Dermis blood vessel endothelial cell (primary cell): Measurements from ENCODE around the gene SLC38A10. TPM values are rescaled to one million over a fixed set of nuclear protein-coding genes. Genes with fewer than 3 reads are reported as not detected.
A peak's percentile ranks its signal among the peaks of the same experiment; 100 is the strongest.

Experiments
- DNase-seq: peaks from one replicate; pipeline ENCODE4 v3.0.0; 2010
- total RNA-seq: library from RNA; depleted of rRNA; stranded (reverse); fragments of >200 nt; gene quantifications from 2 replicates; pipeline ENCODE4 v1.2.3, GENCODE V29; 2014

SLC38A10 gene
- total RNA-seq, 1 donor from 2014 or later: 101 TPM

DNA sequence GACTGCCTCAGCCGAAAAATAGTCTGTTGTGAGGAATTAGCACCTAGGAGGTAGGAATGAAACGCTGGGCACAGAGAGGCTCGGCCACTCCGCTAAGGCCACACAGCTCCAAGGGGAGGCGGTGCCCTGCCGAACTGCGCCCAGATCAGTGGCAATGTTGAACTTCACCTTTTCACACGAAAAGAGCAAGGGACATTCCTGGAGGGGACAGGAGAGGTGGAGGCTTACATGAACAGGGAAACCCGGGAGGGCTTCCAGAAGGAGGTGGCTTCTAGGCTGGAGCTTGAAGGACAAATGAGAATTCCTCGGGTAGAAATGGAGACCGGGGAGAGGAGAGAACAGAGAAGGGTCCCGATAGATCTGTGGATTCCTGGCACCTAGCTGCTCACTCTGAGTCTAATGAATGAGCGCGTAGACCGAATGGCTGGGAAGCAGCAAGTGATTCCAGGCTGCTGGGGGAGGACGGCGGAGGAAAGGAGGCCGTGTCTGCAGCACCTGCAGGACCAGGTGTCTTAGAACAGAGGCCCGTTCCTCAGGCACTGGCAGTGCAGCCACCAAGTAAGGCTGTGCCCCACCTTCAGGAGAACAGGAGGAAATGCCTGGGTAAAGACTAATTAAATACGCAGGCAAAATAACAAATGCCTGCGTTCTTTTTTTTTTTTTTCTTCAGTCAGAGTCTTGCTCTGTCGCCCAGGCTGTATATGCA is 722 bp upstream of the SLC38A10 start:
- DNase-seq: peak; percentile 71

DNA sequence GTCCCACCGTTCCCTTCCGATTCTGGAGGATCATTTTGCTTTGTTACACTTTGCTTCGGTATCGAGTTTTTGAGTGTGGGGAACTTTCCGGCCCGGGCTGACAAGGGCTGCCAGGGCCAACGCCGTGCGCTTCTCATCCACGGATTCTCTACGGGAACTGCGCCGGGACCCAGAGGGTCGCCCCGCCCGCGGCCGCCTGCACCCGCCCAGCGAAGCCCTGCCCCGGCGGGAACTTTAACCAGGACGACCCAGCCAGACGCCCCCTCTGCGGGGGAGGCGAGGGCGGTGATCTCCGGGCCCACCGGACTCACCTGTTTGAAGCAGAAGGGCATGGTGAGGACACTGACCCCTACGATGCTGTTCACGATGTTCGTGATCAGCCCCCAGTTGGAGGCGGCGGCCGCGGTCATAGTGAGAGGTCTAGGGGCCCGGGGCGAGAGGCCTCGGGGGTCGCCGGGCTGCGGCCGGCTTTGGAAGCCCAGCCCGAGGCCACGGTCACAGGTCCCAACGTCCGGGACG is 536 bp downstream of the SLC38A10 start:
- peak; percentile 50 for DNase-seq

GRCh38 chr17:81292450-81292849 is 2.7 kb downstream of the SLC38A10 start:
- no peak for DNase-seq

GRCh38 chr17:81291662-81292061 is 3.4 kb downstream of the SLC38A10 start:
- DNase-seq: peak; percentile 80

GRCh38 chr17:81290230-81290629 is 4.9 kb downstream of the SLC38A10 start:
- no peak for DNase-seq

- DNase-seq: no peak
Measured at GRCh38 chr17:81289627-81290026, 5.5 kb downstream of the SLC38A10 start.

DNA sequence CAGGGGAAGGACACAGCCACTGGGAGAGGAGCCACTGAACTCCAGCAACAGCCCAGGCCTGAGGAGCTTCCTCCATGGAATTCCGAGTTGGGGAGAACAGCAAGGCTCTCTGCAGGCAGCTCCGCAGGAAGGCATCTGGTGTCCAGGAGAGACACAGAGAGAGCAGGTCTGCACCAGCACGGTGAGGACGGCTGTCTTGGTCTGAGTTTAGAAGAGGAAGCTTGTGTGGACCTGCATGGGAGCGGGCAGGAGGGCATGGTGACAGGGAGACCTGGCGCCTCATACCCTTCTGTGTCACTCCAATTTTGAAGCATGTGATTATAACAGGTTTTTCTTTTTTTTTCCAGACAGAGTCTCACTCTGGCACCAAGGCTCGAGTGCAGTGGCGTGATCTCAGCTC is 6.4 kb downstream of the SLC38A10 start:
- no peak for DNase-seq

GRCh38 chr17:81287741-81288430 is 7.2 kb downstream of the SLC38A10 start:
- DNase-seq: no peak

DNA sequence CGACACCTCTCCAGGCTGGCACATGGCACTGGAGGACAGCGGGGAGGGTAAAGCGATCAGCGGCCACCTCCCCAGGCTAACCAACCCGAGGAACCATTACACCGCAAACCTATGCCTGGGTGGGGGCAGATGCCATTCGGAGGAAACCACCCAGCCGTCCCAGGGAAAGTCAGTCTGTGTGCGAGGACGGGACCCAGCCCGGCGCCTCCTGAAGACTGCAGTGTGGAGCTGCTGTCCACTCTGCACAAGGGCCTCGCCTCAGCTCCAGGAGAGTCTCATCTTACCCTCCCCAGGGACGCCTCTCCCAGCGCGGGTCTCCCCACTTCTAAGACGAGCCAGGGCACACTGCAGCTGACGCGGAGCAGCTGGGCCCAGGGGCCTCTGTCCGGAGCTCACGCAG is 8.0 kb downstream of the SLC38A10 start:
- no peak for DNase-seq

- DNase-seq: no peak
Measured at GRCh38 chr17:81286491-81287145, 8.5 kb downstream of the SLC38A10 start.

- DNase-seq: peak; percentile 38
Measured at GRCh38 chr17:81285894-81286293, 9.2 kb downstream of the SLC38A10 start.

- peak; percentile 80 for DNase-seq
Measured at GRCh38 chr17:81285179-81285878, 9.8 kb downstream of the SLC38A10 start.

DNA sequence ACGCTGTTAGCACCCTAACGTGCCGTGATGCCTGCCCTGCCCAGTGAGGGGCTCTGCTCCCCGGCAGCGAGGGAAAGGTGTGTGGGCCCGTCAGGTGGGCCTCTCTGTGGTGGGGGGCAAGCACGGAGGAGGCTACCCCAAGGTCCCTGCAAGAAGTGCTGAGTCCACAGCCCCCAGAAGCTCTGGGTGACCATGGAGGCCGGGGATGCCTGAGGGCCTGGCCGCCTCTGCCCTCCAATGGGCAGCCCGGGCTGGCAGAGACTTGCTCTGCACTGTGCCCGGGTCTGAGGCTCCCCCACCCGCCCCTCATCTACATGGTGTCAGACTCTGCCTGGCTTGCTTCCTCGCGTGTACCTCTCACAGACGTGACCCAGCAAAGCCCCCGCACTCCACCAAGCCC is 12.2 kb downstream of the SLC38A10 start:
- DNase-seq: no peak

DNA sequence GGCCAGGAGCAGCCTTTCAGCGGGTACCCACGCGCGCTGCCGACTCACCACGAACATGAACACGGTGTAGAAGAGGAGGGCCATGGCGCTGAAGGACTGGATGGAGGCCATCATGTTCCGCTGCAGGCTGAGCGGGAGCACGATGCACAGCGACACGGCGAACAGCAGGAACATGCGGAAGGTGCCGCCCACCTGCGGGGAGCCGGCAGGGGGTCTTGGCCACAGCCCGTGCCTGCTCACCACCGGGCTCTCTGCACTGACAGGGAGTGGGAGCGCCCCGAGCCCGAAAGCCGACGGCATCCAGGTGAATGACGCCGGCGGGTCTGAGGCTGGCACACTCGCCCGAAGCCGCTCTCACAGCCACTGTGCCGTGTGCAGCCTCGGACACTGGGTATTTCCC is 13.0 kb downstream of the SLC38A10 start:
- DNase-seq: no peak

- DNase-seq: no peak
Measured at GRCh38 chr17:81280571-81280970, 14.5 kb downstream of the SLC38A10 start.

DNA sequence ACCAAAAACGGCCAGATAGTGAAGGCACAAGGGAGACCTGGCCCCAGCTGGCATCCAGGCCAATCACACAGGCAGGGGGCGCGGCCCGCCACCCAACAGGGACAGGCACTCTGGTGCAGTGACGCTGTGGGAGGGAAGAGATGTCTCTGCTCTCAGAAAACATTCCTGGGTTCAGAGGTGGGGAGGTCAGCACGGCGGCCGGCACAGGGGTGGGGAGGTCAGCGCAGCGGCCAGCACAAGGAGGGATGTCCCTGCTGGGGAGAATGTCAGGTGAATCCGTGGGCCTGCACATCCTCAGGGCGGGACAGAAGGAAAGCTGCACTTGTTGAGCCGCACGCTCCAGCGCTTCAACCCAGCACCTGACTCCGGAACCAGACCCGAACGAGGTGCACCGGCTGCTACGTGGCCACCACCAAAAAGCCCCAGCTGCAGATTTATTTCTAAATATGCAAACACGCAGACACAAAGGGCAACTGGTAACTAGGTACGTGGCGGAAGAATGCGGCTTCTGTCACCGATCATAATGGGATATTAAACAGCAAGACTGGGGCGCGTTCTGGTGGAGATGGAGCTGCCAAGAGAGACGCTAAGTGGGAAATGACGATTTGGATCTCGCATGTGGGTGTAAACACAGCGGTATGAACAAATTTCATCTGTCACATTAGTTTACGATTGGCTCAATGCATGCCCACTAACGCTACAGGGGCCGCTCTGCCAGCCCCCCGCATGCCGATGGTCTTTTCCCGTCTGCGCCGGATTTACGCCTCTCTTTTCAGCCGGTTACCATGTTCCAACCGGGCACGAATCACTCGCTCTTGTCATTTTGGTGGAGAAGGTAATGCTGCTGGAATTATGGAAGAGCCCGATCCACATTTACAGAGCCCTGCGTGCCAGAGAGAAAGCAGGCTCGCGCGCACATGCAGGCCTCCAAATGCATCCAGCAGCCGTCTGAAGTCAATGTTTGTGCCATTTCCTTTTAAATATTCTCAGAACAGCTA is 15.5 kb downstream of the SLC38A10 start:
- no peak for DNase-seq

- DNase-seq: no peak
Measured at GRCh38 chr17:81278831-81279230, 16.3 kb downstream of the SLC38A10 start.

DNA sequence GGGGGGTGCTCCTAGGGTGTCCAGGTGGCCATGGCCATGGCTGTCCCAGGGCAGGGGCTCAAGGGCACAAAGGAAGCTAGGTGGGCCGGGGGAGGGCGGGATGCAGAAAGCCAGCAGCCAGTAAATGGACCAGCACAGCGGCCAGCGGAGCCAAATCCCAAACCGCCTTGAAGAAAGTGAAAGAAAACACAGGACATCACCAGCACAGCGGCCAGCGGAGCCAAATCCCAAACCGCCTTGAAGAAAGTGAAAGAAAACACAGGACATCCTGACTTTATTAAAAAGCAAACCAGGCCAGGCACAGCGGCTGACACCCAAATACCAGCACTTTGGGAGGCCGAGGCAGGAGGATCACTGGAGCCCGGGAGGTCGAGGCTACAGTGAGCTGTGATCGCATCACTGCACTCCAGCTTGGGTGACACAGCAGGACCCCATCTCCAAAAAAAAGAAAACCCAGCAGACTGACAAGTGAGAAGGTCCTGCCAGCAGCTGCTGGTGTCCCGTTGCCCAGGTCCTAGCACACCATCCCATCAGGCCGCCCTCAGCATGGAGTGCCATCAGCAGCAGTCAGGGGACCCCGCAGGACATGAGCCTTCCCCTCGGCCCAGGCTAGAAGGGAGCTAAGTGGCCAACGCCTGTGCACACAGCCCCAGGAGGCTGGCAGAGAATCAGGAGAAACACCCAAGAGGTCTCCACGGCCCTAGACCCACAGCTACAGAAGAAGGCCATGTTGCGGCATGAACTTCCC is 17.0 kb downstream of the SLC38A10 start:
- DNase-seq: no peak

GRCh38 chr17:81277421-81277820 is 17.7 kb downstream of the SLC38A10 start:
- DNase-seq: no peak

DNA sequence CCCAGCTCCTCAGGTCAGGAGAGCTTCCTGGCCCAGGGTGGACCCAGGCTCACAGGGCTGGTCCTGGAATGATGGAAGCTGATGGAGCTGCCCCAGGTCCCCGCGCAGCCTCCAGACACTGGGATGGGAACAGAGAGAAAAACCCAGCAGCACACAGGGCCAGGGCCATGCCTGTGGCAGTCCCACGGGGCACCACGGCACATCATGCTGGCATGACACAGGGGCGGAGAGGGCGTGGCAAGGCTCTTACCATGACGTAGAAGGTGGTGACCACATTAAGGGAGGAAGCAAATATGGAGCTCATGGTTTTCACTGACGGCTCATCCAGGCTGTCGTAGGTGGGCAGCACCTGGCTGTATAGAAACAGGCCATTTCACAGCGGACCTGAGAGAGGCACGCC is 18.3 kb downstream of the SLC38A10 start:
- DNase-seq: no peak

DNA sequence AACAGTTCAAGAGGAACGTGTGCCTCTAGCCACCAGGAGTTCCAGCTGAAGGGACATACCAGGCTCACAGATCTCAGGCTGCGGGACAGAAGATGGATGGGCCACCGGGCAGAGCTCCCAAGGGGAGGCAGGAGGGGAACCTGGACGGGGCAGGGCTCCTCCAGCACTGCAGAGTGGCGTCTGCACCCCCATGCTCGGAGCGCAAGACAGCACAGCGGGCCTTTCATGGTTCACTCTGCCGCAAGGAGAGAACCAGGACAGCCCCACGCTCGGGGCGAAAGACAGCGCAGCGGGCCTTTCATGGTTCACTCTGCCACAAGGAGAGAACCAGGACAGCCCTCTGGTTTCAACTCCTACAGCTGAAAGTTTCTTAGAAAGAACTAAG is 20.6 kb downstream of the SLC38A10 start:
- no peak for DNase-seq
